ENCODE data around the gene CLIC2.
"Not testable (repeated sequence)": the region's sequence is repeated elsewhere in the genome, so short reads cannot be mapped to it uniquely, and the experiment has no call there.

CLIC2 gene

DNA sequence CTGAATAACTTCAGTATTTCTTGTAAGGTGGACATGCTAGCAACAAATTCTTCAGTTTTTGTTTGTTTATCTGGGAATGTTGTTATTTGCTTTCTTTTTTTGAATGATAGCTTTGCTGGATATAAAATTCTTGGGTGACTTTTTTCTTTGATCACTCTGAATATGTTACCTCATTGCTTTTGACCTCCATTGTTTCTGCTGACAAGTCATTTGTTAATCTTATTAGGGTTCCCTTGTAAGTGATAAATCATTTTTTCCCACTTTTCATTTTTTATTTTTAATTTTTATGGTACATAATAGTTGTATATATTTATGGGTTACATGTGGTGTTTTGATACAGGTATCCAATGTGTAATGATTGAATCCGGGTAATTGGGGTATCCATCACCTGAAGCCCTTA, 63.4 kb downstream of the CLIC2 start:
- DNase-seq (ENCODE audit: low read depth), result no peak
- TF ChIP-seq CTCF (IDR thresholded peaks at IDR 0.05; ENCODE audit: insufficient read depth, low read depth, low read length, missing control alignments), result no peak
- H3K4me3 ChIP-seq (ENCODE audit: low read length), result no peak overlapping the region

DNA sequence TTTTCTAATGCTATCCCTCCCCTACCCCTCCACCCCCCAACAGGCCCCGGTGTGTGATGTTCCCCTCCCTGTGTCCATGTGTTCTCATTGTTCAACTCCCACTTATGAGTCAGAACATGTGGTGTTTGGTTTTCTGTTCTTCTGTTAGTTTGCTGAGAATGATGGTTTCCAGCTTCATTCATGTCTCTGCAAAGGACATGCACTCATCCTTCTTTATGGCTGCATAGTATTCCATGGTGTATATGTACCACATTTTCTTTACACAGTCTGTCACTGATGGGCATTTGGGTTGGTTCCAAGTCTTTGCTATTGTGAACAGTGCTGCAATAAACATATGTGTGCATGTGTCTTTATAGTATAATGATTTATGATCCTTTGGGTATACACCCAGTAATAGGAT, 66.4 kb downstream of the CLIC2 start:
- not testable (repeated sequence) for DNase-seq (ENCODE audit: low read depth); H3K4me3 ChIP-seq (ENCODE audit: low read length)

DNA sequence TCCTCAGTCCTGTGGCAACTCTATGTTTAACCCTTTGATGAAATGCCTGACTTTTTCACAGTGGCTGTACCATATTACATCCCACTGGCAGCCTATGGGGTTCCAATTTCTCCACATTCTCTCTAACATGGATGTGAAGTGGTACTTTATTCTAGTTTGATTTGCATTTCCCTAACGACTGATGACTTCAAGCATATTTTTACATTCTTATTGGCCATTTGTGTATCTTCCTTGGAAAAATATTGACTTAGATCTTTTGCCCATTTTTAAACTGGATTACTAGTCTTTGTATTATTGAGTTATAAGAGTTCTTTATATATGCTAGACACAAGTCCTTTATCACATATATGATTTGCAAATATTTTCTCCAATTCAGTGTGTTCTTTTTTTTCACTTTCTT, 68.0 kb downstream of the CLIC2 start:
- TF ChIP-seq CTCF (IDR thresholded peaks at IDR 0.05; ENCODE audit: insufficient read depth, low read depth, low read length, missing control alignments), result no peak
- DNase-seq (ENCODE audit: low read depth), result no peak

DNA sequence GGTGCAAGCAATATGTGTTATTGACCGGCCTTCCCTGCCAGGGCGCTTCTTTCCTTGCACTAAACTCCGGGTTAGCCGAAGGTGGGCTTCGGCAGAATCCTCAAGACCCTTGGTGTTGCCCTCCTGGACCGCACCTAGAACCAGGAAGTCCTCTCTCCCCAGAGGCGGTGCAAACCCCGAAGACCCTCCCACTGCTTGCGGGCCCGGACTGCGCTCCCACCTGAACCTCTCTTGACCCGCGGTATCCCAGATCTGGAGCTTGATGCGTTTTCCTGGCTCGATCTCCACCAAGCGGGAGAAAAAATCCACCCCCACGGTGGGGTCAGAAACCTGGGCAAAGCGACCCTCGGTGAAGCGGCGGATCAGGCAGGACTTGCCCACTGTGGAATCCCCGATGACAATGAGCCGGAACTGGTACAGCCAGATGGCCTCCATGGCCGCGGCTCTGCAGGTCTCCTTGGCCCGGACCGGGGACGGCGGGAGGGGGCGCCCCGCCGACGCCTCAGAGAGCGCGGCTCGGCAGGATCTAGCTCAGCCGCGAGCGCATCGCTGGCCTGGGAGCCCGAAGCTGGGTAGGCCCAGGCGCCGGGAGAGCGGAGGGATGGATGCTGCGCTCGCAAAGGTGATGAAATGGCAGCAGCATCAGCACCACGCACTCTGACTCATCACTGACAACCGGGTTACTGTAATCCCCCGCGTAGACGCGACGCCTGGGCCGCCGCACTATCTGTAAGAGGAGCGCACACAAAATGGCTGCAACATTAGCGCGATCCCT, 70.4 kb downstream of the CLIC2 start, which contains the start of gene RAB39B:
Gene RAB39B, minus strand, starts transcription at position 638 of the 775 bp plus-strand sequence. Its CDS starts 203 bp downstream, at position 435.
- TF ChIP-seq CTCF (IDR thresholded peaks at IDR 0.05; ENCODE audit: insufficient read depth, low read depth, low read length, missing control alignments), result no peak
- no peak within 1 kb of the TSS for H3K4me3 ChIP-seq (ENCODE audit: low read length)

More for the DNA sequence above, 68.0 kb downstream of the CLIC2 start:
- no peak overlapping the region for H3K4me3 ChIP-seq (ENCODE audit: low read length)

DNA sequence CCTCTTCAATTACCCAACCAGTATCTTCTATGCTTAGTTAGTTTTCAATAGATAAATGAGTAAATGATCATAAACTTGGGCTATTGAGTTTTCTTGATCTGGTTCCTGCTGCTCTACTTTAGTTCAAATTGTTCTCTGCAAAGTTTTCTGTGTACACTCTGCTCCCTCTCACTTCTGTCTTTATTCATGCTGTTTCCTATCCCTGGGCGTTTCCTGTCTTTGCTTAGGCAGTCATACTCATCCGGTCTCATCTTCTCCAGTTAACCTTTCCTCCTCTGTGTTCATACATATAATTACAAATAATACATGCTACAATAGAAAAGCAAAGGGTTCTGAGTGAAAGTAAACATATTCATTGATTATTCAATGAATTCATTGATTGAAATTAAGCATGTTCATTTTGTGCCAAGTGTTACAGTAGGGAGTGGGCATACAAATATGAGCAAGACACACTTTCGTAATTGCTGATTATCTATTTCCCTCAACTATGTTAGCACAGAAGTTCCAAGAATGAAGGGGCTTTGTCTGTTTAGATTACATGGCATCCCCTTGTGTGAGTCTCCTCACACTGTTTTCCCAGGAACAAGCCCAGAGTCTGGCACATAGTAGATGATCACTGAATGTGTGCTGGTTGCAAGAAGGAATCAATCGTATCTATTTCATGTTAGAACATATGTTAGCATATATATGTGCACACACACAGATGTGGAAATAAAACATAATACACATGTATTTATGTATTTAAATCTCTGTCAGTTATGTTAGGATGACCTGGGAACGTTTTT, 71.3 kb downstream of the CLIC2 start:
- no peak for DNase-seq (ENCODE audit: low read depth)
- no peak overlapping the region for H3K4me3 ChIP-seq (ENCODE audit: low read length)
- no peak for TF ChIP-seq CTCF (IDR thresholded peaks at IDR 0.05; ENCODE audit: insufficient read depth, low read depth, low read length, missing control alignments)

More for the DNA sequence above, 70.4 kb downstream of the CLIC2 start, which contains the start of gene RAB39B:
- peak; percentile 75 for DNase-seq (ENCODE audit: low read depth)

GRCh38 chrX:155259752-155260151, 74.7 kb downstream of the CLIC2 start:
- H3K4me3 ChIP-seq (ENCODE audit: low read length), result no peak overlapping the region
- DNase-seq (ENCODE audit: low read depth), result peak; percentile 2
- no peak for TF ChIP-seq CTCF (IDR thresholded peaks at IDR 0.05; ENCODE audit: insufficient read depth, low read depth, low read length, missing control alignments)

DNA sequence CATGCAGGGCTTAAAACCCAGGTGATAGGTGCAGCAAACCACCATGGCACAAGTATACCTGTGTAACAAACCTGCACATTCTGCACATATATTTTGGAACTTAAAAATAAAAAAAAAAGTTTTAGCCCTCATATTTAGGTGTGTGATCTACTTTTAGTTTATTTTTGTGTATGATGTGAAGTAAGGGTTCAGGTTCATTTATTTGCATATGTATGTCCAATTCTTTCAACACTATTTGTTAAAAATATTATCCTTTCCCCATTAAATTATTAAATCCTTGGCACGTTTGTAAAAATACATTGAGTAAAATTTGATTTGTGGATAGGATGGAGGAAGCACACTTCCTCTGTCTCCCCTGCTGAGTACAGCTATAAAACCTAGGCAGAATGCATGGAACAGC, 83.0 kb downstream of the CLIC2 start:
- no peak for TF ChIP-seq CTCF (IDR thresholded peaks at IDR 0.05; ENCODE audit: insufficient read depth, low read depth, low read length, missing control alignments)
- no peak for DNase-seq (ENCODE audit: low read depth)
- H3K4me3 ChIP-seq (ENCODE audit: low read length), result no peak overlapping the region
